K562 (cell line): ENCODE results near the gene DVL3. TPM values are rescaled to one million over a fixed set of nuclear protein-coding genes. Genes with fewer than 3 reads are reported as not detected.

Experiments
- ATAC-seq: fragments of 200-7000 bp; cut with Tn5 transposase; 3 replicates; pipeline ENCODE4 v1.9.1; 2020; ENCODE audit warnings: moderate library complexity
- BruUV-seq: library from RNA; stranded (reverse); fragments of 400-500 nt; replicated peaks from 2 replicates; lab custom pipeline; 2021; lab: Mats Ljungman, UMichigan
- CTCF ChIA-PET: fragments of 300-600 bp; formaldehyde crosslinking; extraction: SDS; loops from one replicate; lab custom pipeline; 2021; ENCODE audit warnings: low intra/inter-chr PET ratio; lab: Yijun Ruan, JAX
- POLR2A ChIA-PET: fragments of 300-600, 350-650 bp; sonication (Branson Sonifier 250); formaldehyde crosslinking; extraction: SDS; loops from one replicate; lab custom pipeline; 2021; ENCODE audit warnings: antibody characterized with exemption, inconsistent platforms; lab: Yijun Ruan, JAX
- DNase-seq, 4 experiments: peaks; one replicate each; pipeline versions ENCODE4 v3.0.0 to v3.0.0-alpha.2; 2011 to 2018; ENCODE audit warnings: low spot score in 3 of 4, mixed read lengths in 3 of 4; ENCODE audit errors: extremely low read depth in 1 of 4
- FAIRE-seq: peaks from 2 replicates; lab custom pipeline; 2011; peaks lifted over from hg19 to GRCh38; lab: Jason Lieb, UNC
- H2AFZ ChIP-seq: 2 replicates; pipeline ENCODE4 v1.6.0; 2011; ENCODE audit warnings: low read depth, low read length, control low read depth, inconsistent platforms
- H3K27ac ChIP-seq: fragments of 200-600 bp; 3 replicates; pipeline ENCODE4 v1.8.0; 2011; ENCODE audit warnings: low read depth, mild to moderate bottlenecking, control low read depth, inconsistent platforms, low read length, moderate library complexity, mixed read lengths; ENCODE audit errors: extremely low read depth
- H3K27me3 ChIP-seq, 2 experiments: fragments of 300-600 bp in 1 of 2; 2 replicates in 1 of 2; 3 replicates in 1 of 2; pipeline versions ENCODE4 v1.6.0 to v1.8.0; 2011; ENCODE audit warnings: inconsistent platforms in 2 of 2, low read length in 2 of 2, mild to moderate bottlenecking in 1 of 2, mixed read lengths in 1 of 2, moderate library complexity in 1 of 2; ENCODE audit not compliant: control insufficient read depth in 2 of 2, insufficient read depth in 2 of 2
- H3K36me3 ChIP-seq: fragments of 300-600 bp; 3 replicates; pipeline ENCODE4 v1.8.0; 2011; ENCODE audit warnings: mild to moderate bottlenecking, low read length, inconsistent platforms; ENCODE audit not compliant: control insufficient read depth, insufficient read depth
- H3K4me1 ChIP-seq, 2 experiments: fragments of 200-600 bp in 1 of 2; replicated peaks in 1 of 2; 2 replicates in 1 of 2; 3 replicates in 1 of 2; pipeline versions ENCODE4 v1.5.1 to v1.8.0; 2011; ENCODE audit warnings: inconsistent platforms in 2 of 2, low read length in 2 of 2, mild to moderate bottlenecking in 1 of 2, mixed read lengths in 1 of 2, moderate library complexity in 1 of 2; ENCODE audit not compliant: control insufficient read depth in 2 of 2, insufficient read depth in 2 of 2
- H3K4me2 ChIP-seq: 2 replicates; pipeline ENCODE4 v1.6.1; 2011; ENCODE audit warnings: low read length, control low read depth, inconsistent platforms, mixed read lengths; ENCODE audit not compliant: insufficient read depth
- H3K4me3 ChIP-seq: fragments of 200-600 bp; sonication (generic), shearing (Covaris generic); 2 replicates; pipeline ENCODE4 v1.5.1; 2016; ENCODE audit warnings: control low read depth, inconsistent platforms
- H3K79me2 ChIP-seq: fragments of 200-600 bp; 3 replicates; pipeline ENCODE4 v1.8.0; 2011; ENCODE audit warnings: low read length, inconsistent platforms; ENCODE audit not compliant: control insufficient read depth, insufficient read depth
- H3K9ac ChIP-seq, 2 experiments: 2 replicates each; pipeline versions ENCODE4 v1.6.0 to v1.6.1; 2011; ENCODE audit warnings: low read depth in 2 of 2, low read length in 2 of 2, control low read depth in 1 of 2, inconsistent platforms in 1 of 2, mild to moderate bottlenecking in 1 of 2, mixed read lengths in 1 of 2; ENCODE audit not compliant: insufficient read depth in 1 of 2
- H3K9me1 ChIP-seq: one replicate; pipeline ENCODE4 v1.6.0; 2011; ENCODE audit warnings: inconsistent platforms, mild to moderate bottlenecking, low read length, moderate library complexity; ENCODE audit not compliant: control insufficient read depth, insufficient read depth
- H3K9me3 ChIP-seq: replicated peaks from 2 replicates; pipeline ENCODE4 v1.5.1; 2011; ENCODE audit warnings: low read depth, low read length, inconsistent platforms; ENCODE audit not compliant: control insufficient read depth, insufficient read depth
- H4K20me1 ChIP-seq: replicated peaks from 2 replicates; pipeline ENCODE4 v1.6.1; 2011; ENCODE audit warnings: low read length, inconsistent platforms, mixed read lengths; ENCODE audit not compliant: control insufficient read depth, insufficient read depth
- ELK1 ChIP-seq: sonication (generic); formaldehyde crosslinking; IDR thresholded peaks from 2 replicates; pipeline ENCODE4 v1.8.1; 2022; ENCODE audit warnings: missing genetic modification reagents
- EP300 ChIP-seq: IDR thresholded peaks from 2 replicates; pipeline ENCODE4 v1.6.1; 2012; ENCODE audit warnings: low read length, improper control_type of control experiment
- EWSR1 ChIP-seq: fragments of 450-650 bp; IDR thresholded peaks from 2 replicates; pipeline ENCODE4 v1.6.1; 2018; ENCODE audit warnings: borderline replicate concordance, mild to moderate bottlenecking, low read depth, moderate library complexity; ENCODE audit not compliant: partially characterized antibody
- HIVEP1 ChIP-seq: fragments of 250-450 bp; sonication (Bioruptor Pico); IDR thresholded peaks from 2 replicates; pipeline ENCODE4 v1.4.0; 2020; ENCODE audit warnings: mild to moderate bottlenecking
- NEUROD1 ChIP-seq: fragments of 150-350 bp; IDR thresholded peaks from 2 replicates; pipeline ENCODE4 v1.6.1; 2014; ENCODE audit warnings: borderline replicate concordance, low read length, low read depth; ENCODE audit not compliant: partially characterized antibody
- POLR2A ChIP-seq: fragments of 450-650 bp; conservative IDR thresholded peaks from 2 replicates; pipeline ENCODE4 v1.6.1; 2016
- RAD21 ChIP-seq, 2 experiments: fragments of 250-450 bp in 1 of 2; fragments of 450-650 bp in 1 of 2; sonication (Bioruptor Pico) in 1 of 2; formaldehyde crosslinking in 1 of 2; IDR thresholded peaks in 1 of 2; conservative IDR thresholded peaks in 1 of 2; 2 replicates each; pipeline versions ENCODE4 v1.4.0 to v1.8.0; 2020 to 2022; ENCODE audit warnings: mild to moderate bottlenecking in 2 of 2, moderate library complexity in 1 of 2
- SIX5 ChIP-seq, 2 experiments: IDR thresholded peaks; 2 replicates each; pipeline ENCODE4 v1.6.1; 2011; ENCODE audit warnings: low read length in 2 of 2, borderline replicate concordance in 1 of 2, low read depth in 1 of 2, mild to moderate bottlenecking in 1 of 2, moderate library complexity in 1 of 2; ENCODE audit not compliant: insufficient read depth in 1 of 2
- U2AF1 ChIP-seq: fragments of 200-400 bp; formaldehyde crosslinking; optimal IDR thresholded peaks from 2 replicates; pipeline ENCODE3; 2017; ENCODE audit warnings: mild to moderate bottlenecking, low read depth, low read length, moderate library complexity
- ZBTB1 ChIP-seq: sonication (generic); formaldehyde crosslinking; IDR thresholded peaks from 2 replicates; pipeline ENCODE4 v1.8.1; 2023; ENCODE audit warnings: missing genetic modification reagents, low read depth, mild to moderate bottlenecking, borderline replicate concordance
- ZBTB7A ChIP-seq: IDR thresholded peaks from 2 replicates; pipeline ENCODE4 v1.6.1; 2011; ENCODE audit warnings: low read depth, mild to moderate bottlenecking, low read length, moderate library complexity, borderline replicate concordance; ENCODE audit not compliant: control insufficient read depth
- ZNF124 ChIP-seq: sonication (generic); formaldehyde crosslinking; IDR thresholded peaks from 2 replicates; pipeline ENCODE4 v1.8.1; 2022; ENCODE audit warnings: missing genetic modification reagents
- WGBS: fragments of 100-300 bp; shearing (Covaris generic); methylation state at CpG from one replicate; pipeline ENCODE4 v1.1.6; 2016; ENCODE audit warnings: low coverage, mixed read lengths; ENCODE audit not compliant: insufficient coverage; ENCODE audit errors: missing lambda C conversion rate; 5-methylcytosine and 5-hydroxymethylcytosine counted together
- in situ Hi-C: fragments of 300-500 bp; cut with MboI; formaldehyde crosslinking; loops from 4 replicates; pipeline ENCODE4 v1.15.0; 2018; ENCODE audit warnings: inconsistent platforms, mixed read lengths
- intact Hi-C: fragments of 100-400 bp; cut with micrococcal nuclease; formaldehyde crosslinking; loops from 2 replicates; pipeline ENCODE4 v1.14.2; 2022
- polyA plus RNA-seq, 8 experiments: library from polyadenylated mRNA; depleted of rRNA in 4 of 8; stranded (reverse) in 5 of 8; unstranded in 3 of 8; fragments of >200 nt; fragmentation: Nextera tagmentation in 2 of 8; fragmentation: Illumina TruSeq in 1 of 8; extraction: Ambion mirVana in 2 of 8; extraction: Trizol in 1 of 8; gene quantifications; 2 replicates each; pipeline versions ENCODE4 v1.2.1 to v1.2.3, GENCODE V29; 2011 to 2014; ENCODE audit warnings: inconsistent platforms in 1 of 8, missing spikeins in 1 of 8
- total RNA-seq, 7 experiments: library from RNA; depleted of rRNA in 6 of 7; stranded (reverse); fragments of >200 nt in 6 of 7; fragmentation: Illumina TruSeq in 2 of 7; extraction: Trizol in 2 of 7; gene quantifications; 2 replicates each; pipeline versions ENCODE4 v1.2.1 to v1.2.3, GENCODE V29; 2011 to 2021; ENCODE audit warnings: low replicate concordance in 1 of 7
- TF ChIP-seq, protein P1 (sequence below): fragments of 450-650 bp; formaldehyde crosslinking; IDR thresholded peaks from 2 replicates; pipeline ENCODE4 v1.4.0; 2020; ENCODE audit warnings: mild to moderate bottlenecking, moderate library complexity

DVL3 gene
- total and polyA plus RNA-seq, 9 of the 15 experiments (the other 6 are each of a cell fraction or from before 2014, with no cell fraction given), result 3.1 to 57.9 (median 20.1) TPM

DNA sequence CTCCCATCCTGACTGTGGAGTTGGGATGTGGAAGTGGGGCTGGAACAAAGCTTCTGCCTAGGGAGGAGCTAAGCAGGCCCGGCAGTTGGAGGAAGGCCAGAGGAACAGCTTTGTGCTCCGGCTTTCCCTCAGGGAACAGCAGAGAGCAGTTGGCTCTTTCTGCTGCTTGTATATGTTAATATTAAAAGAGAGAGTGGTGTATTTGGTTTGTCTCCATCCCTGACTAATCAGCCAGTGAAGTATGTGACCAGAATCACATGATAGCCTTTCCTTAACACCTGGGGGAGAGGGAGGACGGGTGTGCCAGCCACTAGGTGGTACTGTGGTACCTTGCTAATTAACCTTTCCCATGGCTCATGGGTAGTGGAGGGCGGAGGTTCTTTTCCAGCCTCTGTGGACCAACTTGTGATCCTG lies 10.1 kb upstream of the DVL3 start (continued):
- TF ChIP-seq, protein P1, sequence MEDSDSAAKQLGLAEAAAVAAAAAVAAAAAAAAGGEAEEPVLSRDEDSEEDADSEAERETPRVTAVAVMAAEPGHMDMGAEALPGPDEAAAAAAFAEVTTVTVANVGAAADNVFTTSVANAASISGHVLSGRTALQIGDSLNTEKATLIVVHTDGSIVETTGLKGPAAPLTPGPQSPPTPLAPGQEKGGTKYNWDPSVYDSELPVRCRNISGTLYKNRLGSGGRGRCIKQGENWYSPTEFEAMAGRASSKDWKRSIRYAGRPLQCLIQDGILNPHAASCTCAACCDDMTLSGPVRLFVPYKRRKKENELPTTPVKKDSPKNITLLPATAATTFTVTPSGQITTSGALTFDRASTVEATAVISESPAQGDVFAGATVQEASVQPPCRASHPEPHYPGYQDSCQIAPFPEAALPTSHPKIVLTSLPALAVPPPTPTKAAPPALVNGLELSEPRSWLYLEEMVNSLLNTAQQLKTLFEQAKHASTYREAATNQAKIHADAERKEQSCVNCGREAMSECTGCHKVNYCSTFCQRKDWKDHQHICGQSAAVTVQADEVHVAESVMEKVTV (CRISPR knock-in tag), result 0 out of 2 replicates have a peak, but pooled peaks have one; percentile 9
- TF ChIP-seq U2AF1 (no peak), RAD21 (CRISPR knock-in tag; conservative IDR thresholded peaks at IDR 0.05 in 1 of 2, IDR thresholded peaks at IDR 0.05 in 1 of 2) (peak; percentile 47 to 65), HIVEP1 (CRISPR knock-in tag) (no peak), NEUROD1 (no peak), EWSR1 (no peak), EP300 (no peak)

GRCh38 chr3:184145751-184146270 lies 9.4 kb upstream of the DVL3 start:
- H3K9ac ChIP-seq, result no peak overlapping the region
- TF ChIP-seq SIX5 (IDR thresholded peaks at IDR 0.05; ENCODE audit: borderline replicate concordance in 1 of 2, insufficient read depth in 1 of 2, low read depth in 1 of 2, low read length in 2 of 2) (no peak), ZNF124 (CRISPR knock-in tag) (no peak), POLR2A (peak; percentile 32), ZBTB1 (no peak), ELK1 (no peak), ZBTB7A (no peak)
- FAIRE-seq (no peak), ATAC-seq (no peak; the same call in 1 of the 3 replicates), DNase-seq (no peak)
- peaks cover 53% of the 10 kb centered on the region for H3K36me3 ChIP-seq
- H2AFZ ChIP-seq, result no peak overlapping the region
- in situ Hi-C loops, result no loop called here
- WGBS, result 82% methylated on average over 8 of the region's 8 CpGs
- peaks cover 0 to 3% of the 10 kb centered on the region in 2 experiments; a peak in 2 of 5 replicates for H3K4me1 ChIP-seq
- no peaks in the 10 kb centered on the region for H4K20me1 ChIP-seq
- H3K79me2 ChIP-seq, result no peaks in the 10 kb centered on the region
- ChIA-PET POLR2A (interaction anchor here (0.9 to 4.1 kb wide), 3 partner anchors 10 to 125 kb away, joined by 3 to 48 read pairs (median 6); partner anchors contain the start of genes DVL3 and EIF2B5), CTCF (interaction anchor here (0.6 to 0.9 kb wide), 2 partner anchors 30 to 118 kb away, joined by 3 read pairs; no protein-coding TSS in a partner anchor)
- no peaks in the 10 kb centered on the region for H3K9me3 ChIP-seq
- H3K4me3 ChIP-seq, result no peak overlapping the region
- H3K9me1 ChIP-seq, result peaks cover 2% of the 10 kb centered on the region
- H3K27ac ChIP-seq, result no peak overlapping the region
- H3K4me2 ChIP-seq, result no peak overlapping the region
- no TSS peak for BruUV-seq
- H3K27me3 ChIP-seq, result no peaks in the 10 kb centered on the region
- intact Hi-C loops, result loop anchor here (1.0 to 5.0 kb wide), 2 partner anchors 96 to 138 kb away; no protein-coding TSS in a partner anchor
